Muscle of leg (tissue), 11 donors: ENCODE measurements around the gene DIABLO. TPM values are rescaled to one million over a fixed set of nuclear protein-coding genes. Genes with fewer than 3 reads are reported as not detected.

Experiments
- DNase-seq: peaks from one replicate; pipeline ENCODE4 v3.0.0; 2013
- H3K27ac ChIP-seq: one replicate; pipeline ENCODE4 v1.5.1; 2013; ENCODE audit warnings: mild to moderate bottlenecking, low read length, control low read depth
- H3K27me3 ChIP-seq: one replicate; pipeline ENCODE4 v1.6.1; 2013; ENCODE audit warnings: low read length; ENCODE audit not compliant: control insufficient read depth, insufficient read depth
- H3K36me3 ChIP-seq: one replicate; pipeline ENCODE4 v1.6.1; 2013; ENCODE audit warnings: low read length; ENCODE audit not compliant: control insufficient read depth, insufficient read depth
- H3K4me1 ChIP-seq: one replicate; pipeline ENCODE4 v1.6.1; 2013; ENCODE audit warnings: low read length; ENCODE audit not compliant: control insufficient read depth, insufficient read depth
- H3K4me3 ChIP-seq: one replicate; pipeline ENCODE4 v1.5.1; 2013; ENCODE audit warnings: low read length, control low read depth
- H3K9me3 ChIP-seq: replicated peaks from 2 replicates; pipeline ENCODE4 v1.6.1; 2013; ENCODE audit warnings: low read depth, low read length; ENCODE audit not compliant: control insufficient read depth
- WGBS: methylation state at CpG from one replicate; pipeline ENCODE4 v1.1.5; 2013; ENCODE audit warnings: missing lambda C conversion rate; ENCODE audit not compliant: insufficient coverage; 5-methylcytosine and 5-hydroxymethylcytosine counted together
- polyA plus RNA-seq, 8 donors: library from polyadenylated mRNA; unstranded; fragments of 120-200 nt; gene quantifications; one replicate each; pipeline versions ENCODE4 v1.2.1 to v1.2.3, GENCODE V29; 2013; ENCODE audit warnings: inconsistent platforms in 1 of 8, low replicate concordance in 1 of 8; ENCODE audit not compliant: insufficient read length in 8 of 8, insufficient read depth in 1 of 8
- total RNA-seq: library from RNA; stranded (reverse); fragments of 120-200 nt; gene quantifications from one replicate; pipeline ENCODE4 v1.2.4, GENCODE V29; 2013

Gene DIABLO
- total and polyA plus RNA-seq, 9 donors: 31.4 to 44.0 (median 36.5) TPM

DNA sequence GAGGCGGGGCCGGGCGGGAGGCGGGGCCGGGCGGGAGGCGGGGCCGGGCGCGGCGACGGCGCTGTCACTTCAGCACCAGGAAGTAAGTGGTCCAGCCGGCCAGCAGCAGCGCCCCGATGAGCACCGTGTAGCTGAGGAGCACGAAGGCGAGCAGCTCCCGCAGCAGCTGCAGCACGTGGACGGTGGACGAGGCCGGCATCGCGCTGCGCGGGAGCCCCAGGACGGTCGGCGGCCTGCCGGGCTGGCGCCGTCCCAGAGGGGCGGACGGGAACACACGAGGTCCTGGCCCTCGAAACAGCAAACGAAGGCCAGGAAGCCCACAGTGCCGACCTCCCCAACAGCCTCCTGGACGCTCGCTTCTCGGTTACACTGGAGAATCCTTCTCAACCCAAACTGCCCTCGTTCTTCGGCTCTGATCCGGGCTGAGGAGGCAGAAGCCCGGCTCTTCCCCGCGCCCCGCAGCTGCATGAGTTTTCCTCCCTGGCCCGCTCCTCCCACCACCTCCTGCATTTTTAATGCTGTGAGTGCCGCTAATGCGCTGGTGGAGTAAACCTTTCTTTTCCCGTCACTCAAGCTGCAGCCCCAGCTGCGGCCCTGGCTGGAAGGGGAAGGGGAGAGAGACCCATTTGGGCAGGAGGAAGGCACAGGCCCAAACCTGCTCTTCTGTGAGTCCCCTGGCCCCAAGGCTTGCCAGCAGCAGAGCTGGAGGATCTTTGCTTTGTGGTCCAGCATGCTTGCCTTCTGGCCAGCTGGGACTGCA is 694 bp upstream of the DIABLO start:
- DNase-seq: peak; percentile 19
- Histone ChIP-seq H3K4me1 (peaks cover 18% of the 10 kb centered on the region), H3K27me3 (no peaks in the 10 kb centered on the region), H3K36me3 (peaks cover 32% of the 10 kb centered on the region), H3K4me3 (peak overlapping the region; percentile 34), H3K9me3 (no peaks in the 10 kb centered on the region), H3K27ac (no peak overlapping the region)
- 1% methylated on average over 48 of the region's 55 CpGs for WGBS

DNA sequence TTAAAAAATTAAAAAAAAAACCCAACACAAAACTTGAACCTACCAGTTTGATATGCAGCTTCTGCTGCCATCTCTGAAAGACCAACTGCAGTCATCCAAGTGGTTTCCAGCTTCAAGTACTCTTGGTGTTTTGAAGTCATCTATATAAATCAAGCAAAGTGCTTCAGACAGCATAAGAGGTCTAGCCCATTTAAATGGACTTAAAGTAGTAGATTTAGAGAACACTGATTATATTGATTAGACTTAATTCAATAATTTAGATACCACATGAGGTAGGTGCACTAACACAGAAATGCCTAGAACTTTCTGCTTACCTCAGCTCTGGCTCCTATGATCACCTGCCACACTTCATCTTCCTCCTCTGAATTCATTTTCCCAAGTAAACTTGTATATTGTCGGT is 9.4 kb downstream of the DIABLO start:
- Histone ChIP-seq H3K27me3 (no peaks in the 10 kb centered on the region), H3K4me1 (no peaks in the 10 kb centered on the region), H3K36me3 (peaks cover 71% of the 10 kb centered on the region), H3K27ac (no peak overlapping the region), H3K4me3 (no peak overlapping the region), H3K9me3 (no peaks in the 10 kb centered on the region)
- DNase-seq: no peak
- no CpG with 5 or more reads among the region's 1 CpG for WGBS

DNA sequence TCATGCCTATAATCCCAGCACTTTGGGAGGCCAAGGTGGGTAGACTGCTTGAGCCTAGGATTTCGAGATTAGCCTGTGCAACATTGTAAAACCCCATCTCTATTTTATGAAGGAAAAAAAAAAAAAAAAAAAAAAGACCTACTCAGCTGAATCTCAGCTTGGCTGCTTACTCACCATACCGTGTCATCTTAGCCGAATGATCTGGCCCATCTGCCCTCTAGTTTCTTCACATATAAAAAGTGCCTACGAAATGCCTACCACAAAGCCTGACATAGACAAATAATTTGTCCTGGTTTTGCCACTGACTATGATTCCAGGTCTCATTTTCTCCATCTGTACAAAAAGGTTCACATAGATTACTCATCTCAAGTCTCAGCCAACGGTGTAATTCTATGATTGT is 10.1 kb downstream of the DIABLO start:
- Histone ChIP-seq H3K27me3 (no peaks in the 10 kb centered on the region), H3K4me1 (no peaks in the 10 kb centered on the region), H3K36me3 (peaks cover 71% of the 10 kb centered on the region), H3K9me3 (no peaks in the 10 kb centered on the region), H3K27ac (no peak overlapping the region), H3K4me3 (no peak overlapping the region)
- WGBS: 100% methylated on average over 2 of the region's 5 CpGs
- DNase-seq: no peak

DNA sequence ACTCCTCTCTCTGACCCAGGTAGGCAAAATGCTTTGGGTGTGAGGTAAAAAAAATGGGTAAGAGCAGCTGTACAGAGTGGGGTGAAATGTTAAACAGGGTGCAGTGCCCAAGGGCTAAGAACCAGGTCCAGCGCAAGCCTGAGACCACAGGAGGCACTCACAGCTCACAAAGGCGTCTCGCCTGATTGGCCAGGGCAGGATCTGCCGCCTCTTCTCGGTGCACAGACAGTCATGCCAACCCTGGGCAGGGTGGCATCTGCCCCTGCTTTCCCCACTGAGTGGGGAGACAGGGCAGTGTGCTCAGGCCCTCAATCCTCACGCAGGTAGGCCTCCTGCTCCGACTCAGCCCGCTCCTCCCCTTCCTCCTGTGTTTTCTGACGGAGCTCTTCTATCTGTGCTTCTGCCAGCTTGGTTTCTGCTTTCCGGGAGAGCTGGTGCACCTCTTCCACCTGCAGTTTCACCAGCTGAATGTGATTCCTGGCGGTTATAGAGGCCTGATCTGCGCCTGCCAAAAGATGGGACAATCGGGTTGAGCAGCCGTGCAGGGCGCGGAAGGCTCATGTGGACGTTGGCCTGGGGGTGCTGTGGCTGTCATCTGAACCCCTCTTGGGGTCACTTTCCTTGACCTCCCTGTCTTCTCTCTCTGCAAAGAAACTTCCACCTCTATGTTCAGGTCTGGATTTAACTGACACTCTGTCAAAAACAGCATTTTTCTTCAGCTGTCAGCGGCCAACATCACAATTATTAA is 17.6 kb downstream of the DIABLO start:
- Histone ChIP-seq H3K36me3 (peaks cover 39% of the 10 kb centered on the region), H3K27me3 (peaks cover 35% of the 10 kb centered on the region), H3K27ac (no peak overlapping the region), H3K4me3 (no peak overlapping the region), H3K4me1 (peaks cover 4% of the 10 kb centered on the region), H3K9me3 (no peaks in the 10 kb centered on the region)
- no peak for DNase-seq
- 91% methylated on average over 16 of the region's 18 CpGs for WGBS

DNA sequence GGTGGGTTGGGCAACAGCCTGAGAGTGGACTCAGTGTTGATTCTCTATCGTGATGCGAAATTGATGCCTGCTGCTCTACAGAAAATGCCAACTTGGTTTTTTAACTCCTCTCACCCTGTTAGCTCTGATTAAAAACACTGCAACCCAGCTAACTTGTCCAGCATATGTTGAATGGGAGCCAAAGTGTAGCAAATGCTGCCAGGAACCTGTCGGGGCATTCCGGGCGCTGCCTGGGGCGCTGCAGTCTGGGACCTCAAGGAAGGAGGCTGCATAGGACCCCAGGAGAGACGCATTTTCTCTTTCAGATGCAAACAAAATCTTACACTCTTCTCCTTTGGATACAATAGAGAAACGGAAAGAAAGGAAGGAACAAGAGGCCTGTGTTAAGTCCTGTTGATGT is 18.5 kb downstream of the DIABLO start:
- Histone ChIP-seq H3K9me3 (no peaks in the 10 kb centered on the region), H3K27ac (no peak overlapping the region), H3K36me3 (peaks cover 33% of the 10 kb centered on the region), H3K27me3 (peaks cover 43% of the 10 kb centered on the region), H3K4me1 (peaks cover 8% of the 10 kb centered on the region), H3K4me3 (no peak overlapping the region)
- WGBS: no CpG with 5 or more reads among the region's 8 CpGs
- no peak for DNase-seq

DNA sequence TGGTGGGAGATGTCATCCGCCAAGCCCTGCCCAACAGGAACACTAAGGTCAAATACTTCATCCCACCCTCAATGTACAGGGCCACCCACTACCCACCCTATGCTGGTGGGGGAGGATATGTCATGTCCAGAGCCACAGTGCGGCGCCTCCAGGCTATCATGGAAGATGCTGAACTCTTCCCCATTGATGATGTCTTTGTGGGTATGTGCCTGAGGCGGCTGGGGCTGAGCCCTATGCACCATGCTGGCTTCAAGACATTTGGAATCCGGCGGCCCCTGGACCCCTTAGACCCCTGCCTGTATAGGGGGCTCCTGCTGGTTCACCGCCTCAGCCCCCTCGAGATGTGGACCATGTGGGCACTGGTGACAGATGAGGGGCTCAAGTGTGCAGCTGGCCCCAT is 18.9 kb downstream of the DIABLO start:
- Histone ChIP-seq H3K36me3 (peaks cover 33% of the 10 kb centered on the region), H3K27ac (no peak overlapping the region)
- 100% methylated on average over 2 of the region's 8 CpGs for WGBS

DNA sequence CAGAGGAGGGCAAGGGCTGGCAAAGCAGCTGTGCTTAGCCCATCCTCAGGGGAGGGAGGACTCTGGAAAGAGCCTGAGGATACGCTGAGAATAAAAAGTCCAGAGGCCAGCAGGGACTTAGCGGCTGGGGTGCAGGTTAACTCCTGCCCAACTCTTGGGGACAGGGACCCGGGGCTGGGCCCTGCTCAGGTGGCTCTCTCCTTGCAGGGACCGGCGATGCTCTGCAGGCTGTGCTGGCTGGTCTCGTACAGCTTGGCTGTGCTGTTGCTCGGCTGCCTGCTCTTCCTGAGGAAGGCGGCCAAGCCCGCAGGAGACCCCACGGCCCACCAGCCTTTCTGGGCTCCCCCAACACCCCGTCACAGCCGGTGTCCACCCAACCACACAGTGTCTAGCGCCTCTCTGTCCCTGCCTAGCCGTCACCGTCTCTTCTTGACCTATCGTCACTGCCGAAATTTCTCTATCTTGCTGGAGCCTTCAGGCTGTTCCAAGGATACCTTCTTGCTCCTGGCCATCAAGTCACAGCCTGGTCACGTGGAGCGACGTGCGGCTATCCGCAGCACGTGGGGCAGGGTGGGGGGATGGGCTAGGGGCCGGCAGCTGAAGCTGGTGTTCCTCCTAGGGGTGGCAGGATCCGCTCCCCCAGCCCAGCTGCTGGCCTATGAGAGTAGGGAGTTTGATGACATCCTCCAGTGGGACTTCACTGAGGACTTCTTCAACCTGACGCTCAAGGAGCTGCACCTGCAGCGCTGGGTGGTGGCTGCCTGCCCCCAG is 19.6 kb downstream of the DIABLO start:
- peaks cover 51% of the 10 kb centered on the region for H3K27me3 ChIP-seq
- H3K4me3 ChIP-seq: no peak overlapping the region
- H3K4me1 ChIP-seq: peaks cover 8% of the 10 kb centered on the region
- H3K9me3 ChIP-seq: no peaks in the 10 kb centered on the region
- H3K36me3 ChIP-seq: peaks cover 31% of the 10 kb centered on the region
- 72% methylated on average over 24 of the region's 27 CpGs for WGBS
- H3K27ac ChIP-seq: no peak overlapping the region
- DNase-seq: no peak

More for the DNA sequence above, 18.9 kb downstream of the DIABLO start:
- Histone ChIP-seq H3K9me3 (no peaks in the 10 kb centered on the region), H3K4me1 (peaks cover 8% of the 10 kb centered on the region), H3K4me3 (no peak overlapping the region), H3K27me3 (peaks cover 44% of the 10 kb centered on the region)
- DNase-seq: no peak

DNA sequence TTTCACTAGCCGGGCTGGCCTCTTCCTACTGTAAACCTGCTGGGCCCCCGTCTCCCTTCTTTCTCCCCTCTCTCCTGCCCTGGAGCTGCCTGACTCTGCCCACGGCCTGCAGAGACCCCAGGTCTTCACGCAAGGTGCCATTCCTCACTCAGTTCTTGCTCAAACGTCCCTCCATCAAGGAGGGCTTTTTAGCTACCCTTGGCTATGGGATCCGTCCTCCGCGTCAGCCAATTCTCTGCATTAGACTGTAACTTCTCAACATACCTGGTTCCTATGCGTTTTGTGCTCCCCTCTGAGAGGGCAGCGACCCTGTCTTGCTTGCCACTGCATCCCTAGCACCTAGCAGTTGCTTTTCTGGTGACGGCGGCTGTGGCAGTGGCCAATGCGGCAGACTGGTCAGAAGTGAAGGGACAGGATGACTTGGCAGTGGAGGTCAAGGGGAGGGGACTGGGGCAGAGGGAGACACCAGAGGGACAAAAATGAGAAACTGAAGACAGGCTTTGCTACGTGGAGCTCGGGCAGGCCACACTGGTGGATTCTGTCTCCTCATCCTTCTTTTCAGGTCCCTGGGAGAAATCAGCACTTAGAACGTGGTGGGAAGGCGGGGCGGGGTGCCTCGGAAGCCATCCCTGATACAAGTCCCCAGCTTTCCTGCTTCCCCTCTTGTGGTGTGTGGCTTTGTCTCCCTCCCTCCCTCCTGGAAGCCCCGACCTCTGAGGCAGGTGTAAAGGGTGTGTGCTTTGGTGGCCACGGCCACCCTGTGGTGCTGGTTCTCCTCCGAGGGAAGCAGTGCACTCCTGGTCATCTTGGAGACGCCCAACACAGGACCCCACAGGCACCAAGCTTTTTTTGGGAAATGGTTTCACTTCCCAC is 20.6 kb downstream of the DIABLO start:
- Histone ChIP-seq H3K27me3 (peaks cover 61% of the 10 kb centered on the region), H3K9me3 (no peaks in the 10 kb centered on the region), H3K36me3 (peaks cover 22% of the 10 kb centered on the region), H3K27ac (no peak overlapping the region), H3K4me3 (no peak overlapping the region), H3K4me1 (peaks cover 8% of the 10 kb centered on the region)
- DNase-seq: no peak
- WGBS: 43% methylated on average over 15 of the region's 23 CpGs

DNA sequence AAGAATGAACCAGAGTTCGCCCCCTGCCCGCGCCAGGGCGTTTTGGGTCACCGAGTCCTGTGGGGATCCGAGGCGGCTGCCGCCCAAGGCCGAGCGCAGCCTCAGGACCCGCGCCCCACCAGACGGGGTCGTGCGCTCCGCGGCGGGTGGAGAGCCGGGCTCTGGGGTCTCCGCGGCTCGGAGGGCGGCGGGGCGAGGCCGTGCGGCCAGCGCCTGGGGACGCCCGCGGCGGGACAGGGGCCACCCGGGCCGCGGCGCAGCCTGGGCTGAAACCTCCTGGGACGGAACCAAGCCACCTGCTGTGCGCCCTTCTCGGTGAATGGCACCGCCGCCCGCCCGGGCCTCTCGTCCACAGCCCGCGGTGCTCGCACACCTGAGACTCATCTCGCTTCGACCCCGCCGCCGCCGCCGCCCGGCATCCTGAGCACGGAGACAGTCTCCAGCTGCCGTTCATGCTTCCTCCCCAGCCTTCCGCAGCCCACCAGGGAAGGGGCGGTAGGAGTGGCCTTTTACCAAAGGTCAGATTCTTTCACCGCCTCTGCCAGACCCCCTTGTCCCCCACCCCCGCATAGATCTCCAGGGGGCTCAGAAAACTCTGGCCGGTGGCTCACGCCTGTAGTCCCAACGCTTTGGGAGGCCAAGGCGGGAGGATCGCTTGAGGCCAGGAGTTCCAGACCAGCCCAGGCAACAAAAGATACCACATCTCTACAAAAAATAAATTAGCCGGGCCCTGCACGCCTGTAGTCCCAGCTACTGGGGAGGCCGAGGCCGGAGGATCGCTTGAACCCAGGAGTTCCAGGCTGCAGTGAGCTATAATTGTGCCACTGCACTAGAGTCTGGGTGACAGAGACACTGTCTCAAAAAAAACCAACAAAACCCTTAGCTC is 21.4 kb downstream of the DIABLO start:
- no peak for DNase-seq
- peaks cover 68% of the 10 kb centered on the region for H3K27me3 ChIP-seq

More for the DNA sequence above, 21.4 kb downstream of the DIABLO start:
- Histone ChIP-seq H3K27ac (no peak overlapping the region), H3K4me3 (no peak overlapping the region), H3K9me3 (no peaks in the 10 kb centered on the region), H3K4me1 (peaks cover 8% of the 10 kb centered on the region), H3K36me3 (peaks cover 19% of the 10 kb centered on the region)
- WGBS: 6% methylated on average over 63 of the region's 71 CpGs
